Measurements from ENCODE around the gene ZBTB16.

Gene ZBTB16

DNA sequence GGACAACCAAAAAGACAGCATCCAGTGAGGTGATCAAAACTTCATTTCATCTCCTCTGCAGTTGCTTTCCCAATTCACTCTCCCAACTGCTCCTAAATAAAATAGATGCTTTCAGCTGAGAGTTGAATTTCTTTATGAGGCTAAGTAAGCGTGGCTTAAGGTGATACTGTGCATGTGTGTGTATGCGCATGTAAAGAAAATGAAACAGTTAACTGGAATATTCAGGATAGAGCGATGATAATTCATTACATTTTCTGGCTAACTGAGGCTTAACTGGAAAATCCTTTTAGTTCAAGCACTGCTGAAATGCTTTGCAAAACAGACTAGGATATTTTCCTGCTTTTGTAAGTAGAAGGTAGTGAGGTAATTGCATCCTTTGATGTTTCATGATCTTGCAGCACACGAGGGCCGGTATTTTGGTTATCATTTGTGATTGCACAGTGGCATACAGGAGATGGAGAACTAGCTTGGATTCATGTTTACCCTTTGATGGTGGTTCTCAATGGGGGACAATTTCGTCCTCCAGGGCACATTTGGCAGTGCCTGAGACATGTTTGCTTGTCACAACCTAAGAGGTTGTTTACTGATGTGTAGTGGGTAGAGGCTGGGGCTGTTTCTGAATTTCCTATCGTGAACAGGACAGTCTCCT is 71.2 kb downstream of the ZBTB16 start:
- DNase-seq (ENCODE audit: low read depth): no peak

DNA sequence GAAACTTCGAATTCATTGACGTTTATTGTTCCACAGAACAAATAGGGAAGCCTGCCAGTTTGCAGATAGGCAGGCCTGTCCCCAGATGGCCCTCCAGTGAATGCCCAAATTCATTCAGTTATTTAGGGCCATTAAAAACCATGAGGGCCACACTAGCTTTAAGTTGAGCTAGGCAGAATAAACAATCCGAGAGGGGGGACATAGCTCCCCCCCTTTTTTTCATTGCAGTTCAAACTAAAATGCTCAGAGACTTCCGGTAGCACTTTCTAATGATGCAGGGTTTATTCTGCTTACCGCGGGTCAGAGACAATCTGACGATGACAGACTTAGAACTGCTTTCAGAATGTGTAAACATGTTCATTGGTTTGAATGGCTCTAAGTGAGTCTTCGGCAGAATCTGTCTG is 72.0 kb downstream of the ZBTB16 start:
- no peak for DNase-seq (ENCODE audit: low read depth)

DNA sequence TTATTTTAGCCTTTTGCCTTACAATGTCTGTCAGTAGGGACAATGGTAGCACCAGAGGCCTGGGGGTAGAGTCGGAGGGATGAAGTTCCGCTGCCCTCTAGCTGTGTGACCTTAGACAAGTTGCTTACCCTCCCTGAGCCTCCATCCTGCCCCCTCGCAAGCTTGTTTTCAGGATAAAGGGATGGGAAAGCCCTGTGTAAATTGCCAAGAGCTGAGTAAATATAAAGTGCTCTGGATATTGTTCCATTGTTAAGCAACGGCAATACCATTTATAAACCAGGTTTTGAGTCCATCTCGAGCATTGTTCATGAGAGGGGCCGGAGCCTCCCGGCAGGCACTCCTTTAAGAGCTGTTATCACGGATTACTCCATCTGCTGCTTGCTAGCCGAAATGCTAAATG is 72.9 kb downstream of the ZBTB16 start:
- DNase-seq (ENCODE audit: low read depth): no peak

DNA sequence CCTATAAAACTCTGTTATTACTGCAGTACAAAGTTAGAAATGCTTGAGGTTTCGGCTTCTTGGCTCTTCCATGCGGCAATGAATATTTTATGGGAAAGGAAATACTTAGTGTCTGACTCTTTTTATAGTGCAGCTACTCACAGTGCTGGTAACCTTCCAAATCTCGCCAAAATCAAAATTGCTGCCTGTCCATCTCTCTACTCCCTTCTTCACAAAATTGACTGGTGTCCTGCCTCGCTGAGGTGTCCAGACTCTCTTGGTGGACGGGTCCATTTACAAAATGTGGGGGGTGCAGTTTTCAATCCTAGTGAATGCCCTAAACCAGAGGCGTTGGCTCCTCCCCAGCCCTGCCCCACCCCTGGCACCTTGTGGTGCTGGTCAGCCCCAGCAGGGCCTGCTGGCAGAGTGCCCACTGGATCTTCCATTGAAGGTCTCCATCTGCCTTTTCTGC is 73.5 kb downstream of the ZBTB16 start:
- DNase-seq (ENCODE audit: low read depth): no peak

DNA sequence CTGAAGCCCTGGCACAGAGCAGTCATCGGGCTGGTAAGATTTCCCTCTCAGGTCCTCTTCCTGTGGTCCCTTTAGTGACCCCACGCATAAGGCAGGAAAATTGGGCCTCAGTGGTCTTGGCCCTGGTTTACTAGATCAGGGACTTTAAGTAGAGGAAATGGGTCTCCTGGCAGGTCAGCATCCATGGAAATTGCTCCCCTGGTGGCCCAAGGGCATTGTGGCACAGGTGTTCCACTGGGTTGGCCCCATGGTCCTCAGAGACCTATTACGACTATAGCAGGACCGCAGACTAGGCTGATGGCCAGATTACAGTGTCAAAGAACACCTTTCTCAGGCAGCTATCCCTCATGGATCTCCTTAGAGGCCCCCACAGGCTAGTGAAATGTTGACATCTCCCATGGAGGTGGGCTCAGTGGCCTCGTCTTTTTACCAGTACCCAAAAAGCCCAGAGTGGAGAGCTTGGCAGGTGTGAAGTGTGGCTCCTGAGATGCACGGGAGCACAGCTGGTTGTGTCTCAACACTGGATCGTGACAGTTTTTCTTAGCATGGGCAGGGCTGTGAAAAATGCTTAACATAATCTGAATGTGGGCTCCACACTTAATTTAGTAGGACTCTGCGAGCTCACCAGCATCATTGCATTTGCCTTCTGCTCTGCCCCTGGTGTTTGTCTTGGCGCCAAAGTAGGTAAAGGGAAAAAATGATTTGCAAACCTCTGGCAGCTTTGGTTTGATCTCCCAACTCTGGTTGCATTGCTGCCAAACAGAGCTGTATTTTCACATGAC is 74.2 kb downstream of the ZBTB16 start:
- DNase-seq (ENCODE audit: low read depth): no peak

DNA sequence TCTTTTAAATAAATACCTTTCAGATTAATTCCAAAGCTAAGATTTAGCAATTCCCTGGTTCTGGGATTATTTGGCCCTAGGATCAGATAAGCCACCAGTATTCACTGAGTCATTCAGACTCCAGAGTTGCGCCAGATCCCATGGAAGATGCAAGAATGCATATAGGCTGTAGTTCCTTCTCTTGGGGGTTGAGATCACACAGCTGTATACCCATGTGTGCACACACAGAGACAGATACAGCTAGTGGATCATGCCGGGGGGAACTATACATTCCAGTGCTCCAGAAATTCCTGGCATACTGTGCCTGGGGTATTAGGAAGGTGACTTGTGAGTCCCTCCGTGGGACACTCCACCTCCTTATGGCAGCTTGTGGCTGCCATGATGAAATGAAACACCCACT is 75.4 kb downstream of the ZBTB16 start:
- DNase-seq (ENCODE audit: low read depth): no peak

DNA sequence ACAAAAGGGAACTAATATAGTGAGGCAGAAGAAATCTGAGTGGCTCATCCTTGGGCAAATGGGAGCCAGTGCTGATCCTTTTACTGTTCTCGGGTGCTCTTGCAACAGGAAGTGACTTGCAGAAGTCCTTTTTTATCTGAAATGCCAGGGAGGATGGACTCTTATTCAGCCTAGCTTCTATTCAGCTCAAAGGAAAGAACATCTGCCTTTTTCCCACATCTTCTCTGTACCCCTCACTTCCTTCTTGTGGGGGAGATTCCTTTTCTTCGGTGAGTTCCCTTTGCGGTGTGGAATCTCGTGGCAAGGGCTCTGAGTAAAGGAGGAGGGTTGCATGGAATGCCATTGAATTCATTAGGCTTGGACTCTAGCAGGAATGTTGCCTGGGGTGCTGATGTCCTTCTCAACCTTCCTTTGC is 76.2 kb downstream of the ZBTB16 start:
- no peak for DNase-seq (ENCODE audit: low read depth)

DNA sequence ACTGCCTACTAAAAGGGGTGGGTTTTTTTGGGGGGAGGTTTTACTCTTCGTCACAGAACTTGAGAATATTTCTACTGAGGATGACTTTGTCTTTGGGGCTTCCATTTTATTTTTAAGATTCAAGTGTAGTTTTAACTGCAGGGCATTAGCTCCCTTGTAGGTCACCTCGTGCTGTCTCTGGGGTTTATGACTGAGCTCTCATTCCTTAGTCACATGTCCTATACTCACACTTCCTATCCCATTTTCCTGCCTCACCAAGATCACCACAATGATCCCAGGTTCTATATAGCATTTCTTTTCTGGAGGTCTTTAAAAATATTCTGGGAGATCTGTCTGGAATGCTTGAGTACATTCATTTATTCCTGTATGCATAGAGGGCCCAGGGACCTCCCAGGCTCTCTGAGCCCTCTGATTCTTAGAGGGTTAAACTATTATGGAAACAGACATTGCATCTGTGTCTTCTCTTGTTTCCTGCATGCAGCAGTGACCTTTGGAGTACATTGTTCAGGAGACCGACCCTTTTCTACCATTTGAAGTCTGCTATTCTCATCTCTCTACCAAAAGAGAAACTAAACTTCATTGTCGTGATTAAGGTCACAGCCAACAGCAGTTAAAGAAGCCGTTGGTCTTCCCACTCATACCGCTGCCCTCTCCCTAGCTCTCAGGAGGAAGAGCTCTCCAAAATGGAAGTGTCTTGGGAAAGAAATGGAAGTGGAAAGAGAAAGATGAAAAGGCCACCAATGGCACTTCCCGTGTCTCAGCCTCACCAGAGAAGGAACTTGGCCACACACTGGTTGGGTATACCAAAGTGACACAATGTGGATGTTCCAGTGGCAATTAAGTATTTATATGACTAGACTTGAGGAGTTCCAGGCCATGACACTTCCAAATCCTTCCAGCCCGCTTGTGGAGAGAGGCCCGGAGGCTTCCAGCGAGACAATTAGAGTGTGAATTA is 77.5 kb downstream of the ZBTB16 start:
- no peak for DNase-seq (ENCODE audit: low read depth)

DNA sequence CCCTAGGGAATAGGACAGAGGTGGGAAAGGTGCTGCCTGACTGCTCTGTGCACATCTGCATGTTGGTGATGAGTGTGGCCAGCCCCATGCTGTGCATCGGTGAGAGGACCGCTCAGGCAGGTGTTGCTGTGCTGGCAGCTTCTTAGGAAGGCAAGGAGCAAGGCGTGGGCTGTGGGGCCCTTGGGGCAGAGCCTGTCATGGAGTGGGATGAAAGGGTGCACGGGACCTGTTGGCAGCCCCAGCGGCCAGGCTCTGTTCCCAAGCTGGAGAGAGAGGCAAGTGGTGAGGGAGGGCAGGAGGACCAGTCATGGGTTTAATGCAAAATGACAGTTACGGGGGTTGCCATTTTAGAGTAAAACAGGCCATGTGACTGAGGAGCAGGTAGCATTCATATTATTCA is 78.3 kb downstream of the ZBTB16 start:
- no peak for DNase-seq (ENCODE audit: low read depth)

DNA sequence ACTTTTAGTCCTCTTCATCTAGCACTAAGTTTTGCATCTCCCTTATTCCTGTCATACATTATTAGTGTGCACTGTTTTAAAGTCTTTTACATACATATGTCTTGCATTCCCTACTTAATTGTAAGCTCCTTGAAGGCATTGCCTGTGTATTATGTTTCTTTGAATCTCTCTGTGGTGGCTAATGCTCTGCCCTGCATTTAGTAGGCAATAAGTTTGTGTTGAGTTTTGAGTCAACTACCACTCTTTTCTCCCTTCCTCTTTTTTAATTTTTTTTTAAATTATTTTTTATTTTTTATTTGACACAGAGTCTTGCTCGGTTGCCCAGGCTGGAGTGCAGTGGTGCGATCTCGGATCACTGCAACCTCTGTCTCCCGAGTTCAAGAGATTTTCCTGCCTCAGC is 78.9 kb downstream of the ZBTB16 start:
- DNase-seq (ENCODE audit: low read depth): no peak

DNA sequence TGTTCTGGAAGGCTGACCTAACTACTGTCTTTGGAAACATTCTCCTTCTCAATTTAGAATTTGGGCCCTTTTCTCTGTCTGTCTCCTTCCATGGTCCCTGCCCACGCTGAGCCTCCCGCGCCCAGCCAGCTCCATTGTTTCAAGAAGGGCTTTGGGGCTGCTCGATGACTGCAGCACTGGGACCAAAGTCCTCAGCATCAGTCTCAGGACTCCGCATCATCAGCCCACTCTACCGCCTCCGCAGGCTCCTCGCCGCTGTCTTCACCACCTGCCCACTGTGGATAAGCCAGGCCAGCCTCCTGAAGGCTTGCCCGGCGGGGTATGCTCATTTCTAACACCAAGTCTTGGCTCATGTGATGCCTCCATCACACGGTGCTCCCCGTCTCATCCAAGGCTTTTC is 81.3 kb downstream of the ZBTB16 start:
- no peak for DNase-seq (ENCODE audit: low read depth)

DNA sequence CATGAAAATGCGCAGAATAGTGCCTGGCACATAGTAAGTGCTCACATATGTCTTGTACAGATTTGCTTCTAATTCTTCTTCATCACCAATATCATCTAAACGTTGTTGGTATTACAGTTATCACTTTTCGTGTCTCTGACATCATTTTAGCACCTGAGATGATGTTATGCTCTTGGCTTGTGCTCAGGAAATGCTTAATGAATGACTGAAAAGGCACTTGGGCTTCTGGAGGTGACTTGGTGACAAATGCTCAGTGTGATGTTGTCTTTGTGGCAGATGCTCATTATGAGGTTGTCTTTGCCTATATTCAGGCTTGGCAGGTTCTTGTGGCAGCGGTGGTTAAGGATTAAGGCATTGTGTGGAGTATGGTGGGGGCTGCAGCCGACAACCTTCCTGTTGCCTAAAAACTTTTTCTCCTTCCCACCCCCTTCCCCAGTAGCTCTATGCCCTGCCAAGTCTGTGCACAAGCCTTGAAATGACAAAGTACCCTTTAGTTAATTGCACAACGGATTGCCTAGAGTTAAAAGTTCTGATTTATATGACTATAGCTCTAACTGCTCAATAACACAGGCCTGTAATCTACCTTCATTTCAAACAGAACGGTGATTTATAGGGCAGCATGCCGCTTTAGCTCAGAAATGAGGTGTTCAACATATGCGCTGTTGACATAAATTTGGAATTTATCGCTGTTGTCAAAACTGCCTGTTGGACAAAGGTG is 82.5 kb downstream of the ZBTB16 start:
- DNase-seq (ENCODE audit: low read depth): no peak

DNA sequence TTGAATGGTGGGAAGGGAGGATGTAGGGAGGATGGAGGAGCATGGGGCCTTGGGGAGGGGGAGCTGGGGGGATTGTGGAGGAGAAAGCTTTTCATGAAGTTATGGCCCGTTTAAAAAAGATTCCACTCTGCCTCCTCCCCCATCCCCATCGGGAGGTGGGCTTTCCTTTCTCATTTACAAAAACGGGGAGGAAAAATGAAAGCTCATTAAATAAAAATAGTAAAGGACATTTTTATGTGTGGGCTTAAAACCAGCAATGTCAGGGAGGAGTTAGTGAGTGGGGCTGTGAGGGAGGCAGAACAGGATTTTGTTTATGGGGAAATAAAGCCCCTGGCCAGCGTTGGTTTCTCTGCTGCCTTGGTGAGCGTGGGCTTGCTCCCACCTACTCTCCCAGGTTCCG is 83.2 kb downstream of the ZBTB16 start:
- DNase-seq (ENCODE audit: low read depth): no peak

DNA sequence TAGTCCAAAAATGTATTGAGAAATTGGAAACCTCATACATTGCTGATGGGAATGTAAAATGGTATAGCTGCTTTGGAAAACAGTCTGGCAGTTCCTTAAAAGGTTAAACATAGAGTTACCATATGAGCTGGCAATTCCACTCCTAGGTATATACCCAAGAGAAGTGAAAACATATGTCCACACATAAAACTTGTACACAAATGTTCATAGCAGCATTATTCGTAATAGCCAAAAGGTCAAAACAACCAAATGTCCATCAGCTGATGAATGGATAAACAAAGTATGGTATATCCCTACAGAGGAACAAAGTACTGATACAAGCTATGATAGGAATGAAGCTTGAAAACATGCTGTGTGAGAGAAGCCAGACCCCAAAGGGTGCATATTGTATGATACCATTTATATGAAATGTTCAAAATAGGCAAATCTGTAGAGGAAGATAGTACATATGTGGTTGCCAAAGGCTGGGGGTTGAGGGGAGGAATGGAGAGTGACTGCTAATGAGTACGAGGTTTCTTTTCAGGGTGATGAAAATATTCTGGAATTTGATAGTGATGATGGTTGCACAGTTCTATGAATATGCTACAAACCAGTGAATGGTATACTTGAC is 85.8 kb downstream of the ZBTB16 start:
- DNase-seq (ENCODE audit: low read depth): no peak

DNA sequence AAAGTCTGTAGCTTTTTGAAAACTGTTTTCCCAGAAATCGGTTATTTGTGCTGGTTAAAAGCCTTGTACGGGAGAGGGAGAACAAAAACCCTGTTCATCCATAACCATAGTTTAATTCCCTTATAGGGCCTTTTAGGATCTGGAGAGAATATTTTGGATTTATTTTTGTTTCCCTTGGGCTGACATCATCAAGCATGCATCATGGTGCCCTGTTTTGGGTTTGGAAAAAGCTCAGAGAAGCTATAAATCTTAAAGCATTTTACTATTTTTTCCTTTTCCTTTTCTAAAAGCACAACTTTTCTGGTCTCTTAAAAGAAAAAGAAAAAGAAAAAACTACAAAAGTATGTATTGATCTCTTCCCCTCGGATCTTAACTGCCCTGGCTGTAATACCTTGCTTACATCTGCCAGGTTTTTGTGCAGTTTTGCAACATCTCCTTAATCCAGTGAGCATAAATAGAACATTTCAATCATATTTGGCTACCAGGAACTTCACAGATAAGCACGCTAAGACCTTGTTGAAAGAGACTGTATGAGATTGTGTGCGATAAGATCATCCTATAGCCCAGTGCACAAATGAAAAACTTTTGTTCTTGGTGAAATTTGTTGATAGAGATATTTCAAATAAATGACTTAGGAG is 88.0 kb downstream of the ZBTB16 start:
- DNase-seq (ENCODE audit: low read depth): no peak

DNA sequence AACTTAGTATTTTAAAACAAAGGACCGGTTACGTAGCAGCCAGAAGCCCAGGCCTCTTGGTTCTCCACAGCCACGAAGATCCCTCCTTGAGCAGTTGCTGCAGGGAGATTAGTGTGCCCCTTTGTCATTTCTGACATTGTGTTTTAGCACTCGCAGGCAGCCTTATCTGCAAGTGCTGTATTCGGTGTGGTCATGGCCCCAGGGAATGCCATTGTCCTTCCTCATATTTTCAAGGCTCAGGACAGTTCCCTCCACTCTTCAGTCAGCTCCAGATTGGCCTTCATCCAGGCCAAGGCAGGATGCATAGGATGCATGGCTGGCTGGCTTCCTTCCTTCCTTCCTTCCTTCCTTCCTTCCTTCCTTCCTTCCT is 88.5 kb downstream of the ZBTB16 start:
- no peak for DNase-seq (ENCODE audit: low read depth)

DNA sequence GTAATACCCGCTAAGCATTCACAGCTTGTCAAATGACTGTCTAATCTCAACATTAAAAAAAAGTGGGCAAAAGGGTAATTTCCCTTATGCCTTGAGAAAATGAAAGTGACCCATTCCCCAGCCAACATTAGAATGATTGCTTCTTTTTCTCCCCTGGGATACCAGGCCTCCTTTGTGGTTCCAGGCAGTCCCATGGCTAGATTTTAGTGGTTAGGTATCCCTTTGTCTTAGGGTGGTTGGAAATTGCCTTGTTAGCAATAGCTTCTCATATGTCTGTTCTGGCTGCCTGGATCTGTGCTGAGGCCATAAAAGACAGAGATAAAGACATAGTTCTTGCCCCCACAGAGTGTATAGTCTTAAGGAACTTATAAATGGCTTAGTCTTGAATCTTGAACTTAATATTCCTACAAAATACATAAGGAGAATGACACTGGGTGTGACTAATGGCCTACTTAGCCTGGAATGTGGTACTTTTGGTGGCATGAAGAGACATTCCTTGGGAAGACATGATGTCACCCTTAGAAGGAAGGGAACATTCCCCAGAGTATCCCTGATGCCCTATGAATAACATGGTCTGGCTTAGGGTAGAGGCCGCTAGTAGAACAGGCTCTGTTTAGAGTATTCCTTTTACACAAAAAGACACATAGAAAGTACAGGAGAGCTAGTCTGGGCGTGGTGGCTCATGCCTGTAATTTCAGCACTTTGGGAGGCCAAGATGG is 90.3 kb downstream of the ZBTB16 start:
- DNase-seq (ENCODE audit: low read depth): no peak

DNA sequence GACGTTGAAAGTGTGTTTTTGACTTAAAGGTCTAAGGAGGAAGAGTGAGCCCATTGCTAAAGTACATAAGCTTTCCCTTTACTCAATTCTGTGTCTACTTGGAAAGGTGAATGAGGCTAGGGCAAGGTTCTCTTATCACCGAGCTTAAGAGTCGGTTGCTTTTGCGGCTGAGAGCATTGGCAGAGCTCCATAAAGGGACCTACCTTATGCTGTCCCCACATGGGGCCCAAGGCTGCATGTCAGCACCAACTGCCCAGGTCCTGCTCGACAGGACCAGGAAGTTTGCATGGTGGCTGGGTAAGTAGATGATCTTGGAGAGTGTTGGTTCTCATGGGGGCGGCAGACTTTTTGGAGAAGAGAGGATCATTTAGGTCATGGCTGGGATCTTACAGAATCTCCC is 91.2 kb downstream of the ZBTB16 start:
- DNase-seq (ENCODE audit: low read depth): no peak

DNA sequence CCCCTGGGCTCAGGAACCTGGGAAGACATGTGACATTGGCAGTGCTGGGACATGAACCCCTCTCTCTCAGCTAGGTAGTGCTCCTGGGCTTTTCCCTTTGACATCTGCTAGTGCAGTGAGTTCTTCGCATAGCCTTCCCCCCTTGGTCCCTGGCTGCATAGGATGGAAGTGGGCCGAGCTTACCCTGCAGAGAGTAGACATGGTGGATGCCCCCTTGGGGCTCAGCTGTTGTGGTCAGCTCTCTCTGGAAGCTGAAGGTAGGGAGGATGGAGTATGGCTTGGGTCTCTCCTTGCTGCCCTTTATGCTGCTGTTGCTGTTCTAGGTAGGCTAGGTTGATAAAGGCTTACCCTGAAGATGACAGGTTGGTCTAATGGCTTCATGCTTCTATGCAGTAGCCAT is 92.1 kb downstream of the ZBTB16 start:
- no peak for DNase-seq (ENCODE audit: low read depth)

DNA sequence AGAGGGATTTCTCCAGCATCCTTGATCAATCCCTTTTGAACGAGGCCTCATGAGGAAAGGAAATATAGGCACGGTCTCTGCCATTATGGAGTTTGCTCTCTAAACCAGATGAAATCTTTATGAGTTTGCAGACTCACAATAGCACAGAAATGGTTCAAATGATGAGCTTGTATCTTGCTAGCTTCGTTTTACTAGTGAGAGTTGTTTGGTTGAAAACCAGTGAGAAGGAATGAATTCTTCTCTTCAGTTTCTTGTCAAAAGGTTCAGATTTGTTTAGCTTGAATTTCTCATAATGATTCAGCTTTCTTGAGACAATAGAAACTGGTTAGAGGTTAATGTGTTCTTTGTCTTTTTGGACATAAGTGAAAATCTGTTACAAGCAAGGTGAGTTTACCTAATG is 92.7 kb downstream of the ZBTB16 start:
- no peak for DNase-seq (ENCODE audit: low read depth)

DNA sequence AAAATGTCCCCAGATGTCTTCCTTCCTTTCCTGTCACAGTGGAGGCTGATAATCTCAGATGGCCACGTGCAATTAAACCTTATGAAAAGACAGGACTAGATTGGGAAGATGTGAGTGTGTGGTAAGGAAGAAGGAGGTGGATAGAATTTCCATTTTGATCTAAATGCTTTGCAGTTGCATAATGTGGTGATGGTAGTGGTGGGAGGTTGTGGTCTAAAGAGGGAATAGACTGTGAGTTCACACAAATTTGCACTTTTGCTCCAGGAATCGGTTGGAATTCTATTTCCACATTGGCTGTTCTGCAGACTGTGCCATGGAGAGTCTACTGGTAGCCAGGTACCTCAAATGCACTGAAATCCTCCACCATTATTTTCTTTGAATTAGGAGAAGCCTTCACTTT is 93.3 kb downstream of the ZBTB16 start:
- no peak for DNase-seq (ENCODE audit: low read depth)

All from stimulated activated CD8-positive, alpha-beta memory T cell treated with anti-CD3 and anti-CD28 coated beads, Interleukin-4, amount 100 ng/mL, for 24 hours (primary cell).